OCI-LY7 (cell line): Measurements from ENCODE around the gene PRMT5. TPM values are rescaled to one million over a fixed set of nuclear protein-coding genes. Genes with fewer than 3 reads are reported as not detected.
"Not testable (repeated sequence)": the region's sequence is repeated elsewhere in the genome, so short reads cannot be mapped to it uniquely, and the experiment has no call there.

Source experiments
- BruUV-seq: library from RNA; stranded (reverse); fragments of 400-500 nt; replicated peaks from 2 replicates; lab custom pipeline; 2021; lab: Mats Ljungman, UMichigan
- CTCF ChIA-PET: fragments of 300-600 bp; sonication (Branson Sonifier 250); formaldehyde crosslinking; loops from one replicate; lab custom pipeline; 2022; ENCODE audit warnings: antibody characterized with exemption; ENCODE audit not compliant: unreplicated experiment; lab: Charles Lee
- POLR2A ChIA-PET: fragments of 300-600 bp; sonication (Branson Sonifier 250); formaldehyde crosslinking; loops from one replicate; lab custom pipeline; 2022; ENCODE audit warnings: antibody characterized with exemption; lab: Charles Lee
- DNase-seq: peaks from one replicate; pipeline ENCODE4 v3.0.0-alpha.2; 2015; ENCODE audit warnings: low spot score
- H2AFZ ChIP-seq: fragments of 200-600 bp; sonication (generic), shearing (Covaris generic); 2 replicates; pipeline ENCODE4 v1.6.1; 2014; ENCODE audit warnings: mild to moderate bottlenecking, antibody characterized with exemption, low read length, moderate library complexity
- H3K27ac ChIP-seq: fragments of 200-600 bp; sonication (generic); 2 replicates; pipeline ENCODE4 v1.5.1; 2014; ENCODE audit warnings: mixed run types, low read depth, mild to moderate bottlenecking, moderate library complexity, low read length, inconsistent platforms; ENCODE audit not compliant: poor library complexity, severe bottlenecking
- H3K36me3 ChIP-seq: fragments of 200-600 bp; sonication (generic); 2 replicates; pipeline ENCODE4 v1.6.1; 2014; ENCODE audit warnings: mild to moderate bottlenecking, antibody characterized with exemption, low read length, moderate library complexity, mixed read lengths; ENCODE audit not compliant: insufficient read depth
- H3K4me1 ChIP-seq: fragments of 200-600 bp; sonication (generic); 2 replicates; pipeline ENCODE4 v1.5.1; 2014; ENCODE audit warnings: mild to moderate bottlenecking, low read length; ENCODE audit not compliant: insufficient read depth, poor library complexity, severe bottlenecking
- H3K4me2 ChIP-seq: fragments of 200-600 bp; sonication (generic); 2 replicates; pipeline ENCODE4 v1.6.1; 2014; ENCODE audit warnings: mild to moderate bottlenecking, low read length
- H3K4me3 ChIP-seq: fragments of 200-600 bp; sonication (generic); 2 replicates; pipeline ENCODE4 v1.5.1; 2014; ENCODE audit warnings: mild to moderate bottlenecking, low read depth, low read length; ENCODE audit not compliant: poor library complexity, severe bottlenecking
- H3K79me2 ChIP-seq: fragments of 200-600 bp; sonication (generic); 2 replicates; pipeline ENCODE4 v1.6.1; 2016; ENCODE audit warnings: low read depth, mild to moderate bottlenecking, low read length, moderate library complexity, mixed read lengths; ENCODE audit not compliant: insufficient read depth
- H3K9me2 ChIP-seq: fragments of 200-600 bp; sonication (generic); 2 replicates; pipeline ENCODE4 v1.6.1; 2016; ENCODE audit warnings: mild to moderate bottlenecking, low read length, mixed read lengths; ENCODE audit not compliant: insufficient read depth
- H3K9me3 ChIP-seq: fragments of 200-600 bp; sonication (generic); 2 replicates; pipeline ENCODE4 v1.6.1; 2014; ENCODE audit warnings: mild to moderate bottlenecking, mixed run types, low read length, mixed read lengths
- H4K20me1 ChIP-seq: fragments of 200-600 bp; sonication (generic); 2 replicates; pipeline ENCODE4 v1.6.1; 2014; ENCODE audit warnings: mild to moderate bottlenecking, antibody characterized with exemption, low read length, moderate library complexity, mixed read lengths; ENCODE audit not compliant: insufficient read depth
- EZH2phosphoT487 ChIP-seq: fragments of 200-600 bp; sonication (generic); IDR thresholded peaks from 2 replicates; pipeline ENCODE4 v1.6.1; 2018; ENCODE audit warnings: low read depth, borderline replicate concordance, mild to moderate bottlenecking, mixed run types, antibody characterized with exemption, low read length, moderate library complexity, mixed read lengths
- intact Hi-C: fragments of 100-400 bp; cut with micrococcal nuclease; formaldehyde crosslinking; loops from one replicate; pipeline ENCODE4 v1.10.0; 2022; ENCODE audit not compliant: unreplicated experiment
- total RNA-seq, 2 experiments: library from RNA; depleted of rRNA in 1 of 2; stranded (reverse); fragments of >200 nt in 1 of 2; shearing (Covaris generic) in 1 of 2; gene quantifications; 2 replicates each; pipeline ENCODE4 v1.2.3, GENCODE V29; 2014 to 2022
- TF ChIP-seq, protein P1 (sequence below): fragments of 200-600 bp; sonication (generic); conservative IDR thresholded peaks from 2 replicates; pipeline ENCODE4 v1.5.1; 2014; ENCODE audit warnings: mild to moderate bottlenecking, antibody characterized with exemption, low read length, moderate library complexity, mixed read lengths

PRMT5 gene
- total RNA-seq, 2 experiments from 2014 or later = 93.1 to 135 TPM

DNA sequence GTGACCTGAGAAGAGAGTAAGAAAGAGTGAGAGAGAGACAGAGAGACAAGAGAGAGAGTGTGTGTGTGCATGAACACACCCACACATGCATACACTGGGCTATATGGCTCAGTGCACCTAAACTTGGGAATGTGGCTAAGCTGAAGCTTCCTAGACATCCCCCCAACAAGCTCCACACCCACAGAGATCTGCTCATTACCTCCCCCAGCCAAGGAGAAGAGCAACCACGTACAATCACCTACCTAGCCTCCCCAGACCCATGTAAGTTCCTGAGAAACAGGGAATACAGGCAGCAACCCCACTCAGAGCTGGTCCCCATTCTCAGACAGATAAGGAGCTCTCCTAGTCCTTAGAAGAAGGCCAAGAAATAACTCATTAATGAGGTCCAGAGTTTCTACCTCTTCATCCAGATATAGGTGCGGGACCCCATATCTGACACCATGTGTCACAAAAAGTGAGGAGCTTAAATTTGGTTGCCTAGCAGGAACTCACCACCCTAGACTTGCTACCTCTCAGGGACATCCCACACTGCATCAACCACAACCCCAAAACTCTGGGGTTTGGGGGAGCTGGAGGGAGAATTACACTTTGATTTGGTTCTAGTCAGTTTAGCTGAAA, 43.2 kb upstream of the PRMT5 start:
- no peaks in the 10 kb centered on the region for H3K79me2 ChIP-seq
- H4K20me1 ChIP-seq = no peaks in the 10 kb centered on the region
- H3K9me2 ChIP-seq = no peaks in the 10 kb centered on the region
- no TSS peak for BruUV-seq
- H3K4me1 ChIP-seq = peaks cover 15% of the 10 kb centered on the region
- H3K27ac ChIP-seq = no peak overlapping the region
- H3K36me3 ChIP-seq = no peaks in the 10 kb centered on the region
- no peak overlapping the region for H3K4me3 ChIP-seq
- H2AFZ ChIP-seq = no peak overlapping the region
- ChIA-PET POLR2A (interaction anchor here (0.6 to 1.5 kb wide), 7 partner anchors 9 to 212 kb away, joined by 3 to 5 read pairs (median 4); partner anchors contain the start of gene HAUS4), CTCF (interaction anchor here (0.5 to 2.8 kb wide), 9 partner anchors 13 to 86 kb away, joined by 3 to 12 read pairs (median 4); partner anchors contain the start of genes HAUS4 and PRMT5)
- no peaks in the 10 kb centered on the region for H3K9me3 ChIP-seq
- no peak for DNase-seq
- no peak for TF ChIP-seq EZH2phosphoT487
- TF ChIP-seq, protein P1, sequence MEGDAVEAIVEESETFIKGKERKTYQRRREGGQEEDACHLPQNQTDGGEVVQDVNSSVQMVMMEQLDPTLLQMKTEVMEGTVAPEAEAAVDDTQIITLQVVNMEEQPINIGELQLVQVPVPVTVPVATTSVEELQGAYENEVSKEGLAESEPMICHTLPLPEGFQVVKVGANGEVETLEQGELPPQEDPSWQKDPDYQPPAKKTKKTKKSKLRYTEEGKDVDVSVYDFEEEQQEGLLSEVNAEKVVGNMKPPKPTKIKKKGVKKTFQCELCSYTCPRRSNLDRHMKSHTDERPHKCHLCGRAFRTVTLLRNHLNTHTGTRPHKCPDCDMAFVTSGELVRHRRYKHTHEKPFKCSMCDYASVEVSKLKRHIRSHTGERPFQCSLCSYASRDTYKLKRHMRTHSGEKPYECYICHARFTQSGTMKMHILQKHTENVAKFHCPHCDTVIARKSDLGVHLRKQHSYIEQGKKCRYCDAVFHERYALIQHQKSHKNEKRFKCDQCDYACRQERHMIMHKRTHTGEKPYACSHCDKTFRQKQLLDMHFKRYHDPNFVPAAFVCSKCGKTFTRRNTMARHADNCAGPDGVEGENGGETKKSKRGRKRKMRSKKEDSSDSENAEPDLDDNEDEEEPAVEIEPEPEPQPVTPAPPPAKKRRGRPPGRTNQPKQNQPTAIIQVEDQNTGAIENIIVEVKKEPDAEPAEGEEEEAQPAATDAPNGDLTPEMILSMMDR = no peak
- intact Hi-C loops = loop anchor here (2.0 to 5.0 kb wide), 2 partner anchors 14 to 400 kb away; no protein-coding TSS in a partner anchor
- no peak overlapping the region for H3K4me2 ChIP-seq

DNA sequence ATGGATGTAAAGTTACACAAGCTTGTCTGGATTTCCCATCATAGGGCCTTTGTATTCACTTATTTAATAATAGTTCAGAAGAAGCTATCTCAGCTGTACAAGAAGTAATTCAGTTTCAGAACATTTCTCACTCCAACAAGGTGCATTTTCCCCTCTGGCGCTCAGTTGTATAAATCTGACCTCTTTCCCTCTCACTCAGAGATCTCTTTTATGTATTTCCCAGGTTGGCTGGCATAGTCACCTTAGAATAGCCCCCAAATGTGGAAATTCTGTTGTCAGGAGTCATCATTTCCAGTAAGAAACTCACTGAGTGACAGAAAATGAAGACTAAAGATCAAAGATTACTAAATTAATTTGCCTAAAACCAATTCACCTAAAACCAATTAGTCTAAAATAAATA, 42.0 kb upstream of the PRMT5 start:
- no peak overlapping the region for H3K4me3 ChIP-seq
- no peaks in the 10 kb centered on the region for H3K9me2 ChIP-seq
- no peak overlapping the region for H3K4me2 ChIP-seq
- H3K79me2 ChIP-seq = no peaks in the 10 kb centered on the region
- no peaks in the 10 kb centered on the region for H3K9me3 ChIP-seq
- no peak for TF ChIP-seq EZH2phosphoT487
- TF ChIP-seq, protein P1 = no peak
- intact Hi-C loops = loop anchor here (5.0 kb wide), 1 partner anchor 399 kb away; no protein-coding TSS in a partner anchor
- BruUV-seq = no TSS peak
- no peaks in the 10 kb centered on the region for H3K36me3 ChIP-seq
- no peak overlapping the region for H2AFZ ChIP-seq
- no peak overlapping the region for H3K27ac ChIP-seq
- ChIA-PET CTCF (interaction anchor here (2.8 kb wide), 1 partner anchor 15 kb away, joined by 12 read pairs; no protein-coding TSS in a partner anchor), POLR2A (interaction anchor here (0.6 to 0.7 kb wide), 2 partner anchors 14 to 24 kb away, joined by 3 to 7 read pairs; no protein-coding TSS in a partner anchor)
- DNase-seq = no peak
- H3K4me1 ChIP-seq = peaks cover 2% of the 10 kb centered on the region
- no peaks in the 10 kb centered on the region for H4K20me1 ChIP-seq

DNA sequence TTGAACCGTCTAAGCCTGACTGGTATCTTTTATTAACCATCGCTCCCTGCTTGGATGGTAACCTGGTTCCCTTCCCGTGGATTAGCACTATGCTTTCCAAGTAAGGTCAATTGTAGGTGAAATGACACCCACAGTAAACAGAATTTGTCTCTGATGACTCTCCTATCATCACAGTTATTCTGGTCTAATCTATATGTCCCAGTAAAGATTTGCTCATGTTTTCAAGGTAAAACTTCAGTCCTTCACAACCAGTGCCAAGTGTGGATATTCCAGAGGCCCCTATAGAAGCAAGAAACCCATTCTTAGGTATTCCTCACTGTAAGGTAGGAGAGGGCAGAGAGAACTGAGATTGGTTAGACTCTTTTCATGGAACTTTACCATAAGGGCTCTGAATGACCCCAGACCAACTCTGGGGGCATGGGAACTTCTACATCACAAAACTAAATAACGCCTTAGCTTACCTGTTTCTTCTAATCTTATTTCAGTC, 37.6 kb upstream of the PRMT5 start:
- ChIA-PET CTCF (no interaction called here), POLR2A (no interaction called here)
- H3K9me2 ChIP-seq = no peaks in the 10 kb centered on the region
- H3K4me3 ChIP-seq = no peak overlapping the region
- H4K20me1 ChIP-seq = no peaks in the 10 kb centered on the region
- TF ChIP-seq EZH2phosphoT487 = no peak
- TF ChIP-seq, protein P1 = no peak
- intact Hi-C loops = no loop called here
- DNase-seq = no peak
- H3K4me2 ChIP-seq = no peak overlapping the region
- H3K4me1 ChIP-seq = no peaks in the 10 kb centered on the region
- no peaks in the 10 kb centered on the region for H3K36me3 ChIP-seq
- H2AFZ ChIP-seq = no peak overlapping the region
- H3K27ac ChIP-seq = no peak overlapping the region
- no peaks in the 10 kb centered on the region for H3K79me2 ChIP-seq
- H3K9me3 ChIP-seq = no peaks in the 10 kb centered on the region
- no TSS peak for BruUV-seq

DNA sequence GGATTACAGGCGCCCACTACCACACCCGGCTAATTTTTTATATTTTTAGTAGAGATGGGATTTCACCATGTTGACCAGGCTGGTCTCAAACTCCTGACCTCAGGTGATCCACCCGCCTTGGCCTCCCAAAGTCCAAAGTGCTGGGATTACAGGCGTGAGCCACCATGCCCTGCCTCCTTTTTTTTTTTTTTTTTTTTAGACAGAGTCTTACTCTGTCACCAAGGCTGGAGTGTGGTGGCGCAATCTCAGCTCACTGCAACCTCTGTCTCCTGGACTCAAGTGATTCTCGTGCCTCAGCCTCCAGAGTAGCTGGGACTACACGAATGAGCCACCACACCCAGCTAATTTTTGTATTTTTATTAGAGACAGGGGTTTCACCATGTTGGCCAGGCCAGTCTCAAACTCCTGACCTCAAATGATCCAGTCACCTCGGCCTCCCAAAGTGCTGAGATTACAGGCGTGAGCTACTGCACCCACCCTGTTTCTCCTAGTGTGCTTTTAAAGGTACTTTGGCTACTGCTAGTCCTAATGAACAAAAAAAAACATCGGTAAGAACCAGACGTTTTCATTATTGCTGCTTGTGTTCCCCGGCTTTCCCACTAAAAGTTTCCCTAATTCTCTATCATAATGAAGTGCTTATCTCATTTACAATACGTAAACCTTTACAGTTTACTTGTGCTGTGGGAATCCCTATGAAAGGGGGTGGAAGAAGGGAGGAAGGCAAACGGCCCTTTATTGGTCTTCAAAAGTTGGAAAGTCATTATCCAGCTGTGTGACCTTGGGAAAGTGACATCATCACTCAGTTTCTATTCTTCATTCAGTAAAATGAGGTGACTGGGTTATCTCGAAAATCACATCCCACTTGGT, 37.0 kb upstream of the PRMT5 start:
- BruUV-seq, intact Hi-C loops, H3K36me3 ChIP-seq, H3K4me1 ChIP-seq, H3K9me3 ChIP-seq, H4K20me1 ChIP-seq, DNase-seq, H3K4me3 ChIP-seq, H3K9me2 ChIP-seq, H3K79me2 ChIP-seq, CTCF ChIA-PET, H3K27ac ChIP-seq, H2AFZ ChIP-seq, H3K4me2 ChIP-seq: not testable (repeated sequence)
- POLR2A ChIA-PET = interaction anchor here (0.6 kb wide), 2 partner anchors 1096 to 1174 kb away, joined by 5 to 7 read pairs; no protein-coding TSS in a partner anchor
